Karpas-422 (cell line): ENCODE results near the gene ULK2. TPM values are rescaled to one million over a fixed set of nuclear protein-coding genes. Genes with fewer than 3 reads are reported as not detected.

Experiments used
- DNase-seq: peaks from one replicate; pipeline ENCODE4 v3.0.0-alpha.2; 2015
- H2AFZ ChIP-seq: fragments of 200-600 bp; sonication (generic); 2 replicates; pipeline ENCODE4 v1.6.1; 2014; ENCODE audit warnings: antibody characterized with exemption, low read length, mixed read lengths
- H3K27ac ChIP-seq: fragments of 200-600 bp; sonication (generic); 2 replicates; pipeline ENCODE4 v1.5.1; 2014; ENCODE audit warnings: mild to moderate bottlenecking, low read length, moderate library complexity
- H3K27me3 ChIP-seq: fragments of 200-600 bp; sonication (generic); 2 replicates; pipeline ENCODE4 v1.6.1; 2014; ENCODE audit warnings: low read length, mixed read lengths
- H3K36me3 ChIP-seq: fragments of 200-600 bp; sonication (generic); 2 replicates; pipeline ENCODE4 v1.6.1; 2014; ENCODE audit warnings: low read length, mixed read lengths; ENCODE audit not compliant: insufficient read depth
- H3K4me1 ChIP-seq: fragments of 200-600 bp; sonication (generic); 2 replicates; pipeline ENCODE4 v1.6.1; 2014; ENCODE audit warnings: mild to moderate bottlenecking, low read length, mixed read lengths
- H3K4me2 ChIP-seq: fragments of 200-600 bp; sonication (generic); 2 replicates; pipeline ENCODE4 v1.6.1; 2014; ENCODE audit warnings: low read length, low read depth, mild to moderate bottlenecking; ENCODE audit not compliant: poor library complexity, severe bottlenecking
- H3K4me3 ChIP-seq: fragments of 200-600 bp; sonication (generic); 2 replicates; pipeline ENCODE4 v1.5.1; 2014; ENCODE audit warnings: mild to moderate bottlenecking, antibody characterized with exemption, low read length, mixed read lengths
- H3K79me2 ChIP-seq: fragments of 200-600 bp; sonication (generic); 2 replicates; pipeline ENCODE4 v1.6.1; 2014; ENCODE audit warnings: mild to moderate bottlenecking, low read length, mixed read lengths
- H3K9ac ChIP-seq: fragments of 200-600 bp; sonication (generic); 2 replicates; pipeline ENCODE4 v1.6.0; 2014; ENCODE audit warnings: low read length
- H3K9me2 ChIP-seq: fragments of 200-600 bp; sonication (generic), shearing (Covaris generic); replicated peaks from 2 replicates; pipeline ENCODE4 v1.6.0; 2014; ENCODE audit warnings: mild to moderate bottlenecking, low read length, moderate library complexity; ENCODE audit not compliant: insufficient read depth
- H3K9me3 ChIP-seq: fragments of 300-700, 200-600 bp; sonication (generic); 2 replicates; pipeline ENCODE4 v1.6.1; 2014; ENCODE audit warnings: low read length, mixed read lengths
- H4K20me1 ChIP-seq: fragments of 200-600 bp; sonication (generic); 2 replicates; pipeline ENCODE4 v1.6.1; 2014; ENCODE audit warnings: mild to moderate bottlenecking, antibody characterized with exemption, low read length, low read depth; ENCODE audit not compliant: insufficient read depth
- total RNA-seq: library from RNA; depleted of rRNA; stranded (reverse); fragments of >200 nt; shearing (Covaris generic); gene quantifications from 2 replicates; pipeline ENCODE4 v1.2.3, GENCODE V29; 2014; ENCODE audit warnings: low replicate concordance

ULK2 gene
- total RNA-seq, 1 experiment from 2014 or later, result not detected

DNA sequence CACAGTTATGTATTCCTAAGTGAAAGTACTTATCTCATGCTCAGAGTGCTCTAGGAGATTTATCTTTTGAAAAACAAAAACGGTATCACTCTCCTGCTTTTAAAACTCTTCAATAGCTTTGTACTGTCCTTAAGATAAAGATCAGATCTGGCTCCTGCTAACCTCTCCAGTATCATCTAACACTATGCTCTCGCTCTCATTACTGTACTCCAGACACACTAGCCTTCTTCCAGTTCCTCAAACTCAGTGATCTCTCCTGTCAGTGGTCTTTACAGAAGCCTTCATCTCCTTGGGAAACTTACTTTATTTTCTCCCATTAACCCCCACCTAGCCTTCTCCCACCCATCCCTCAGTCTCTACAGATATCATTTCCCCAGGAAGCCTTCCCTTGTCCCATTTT, 10.1 kb downstream of the ULK2 start:
- no peak overlapping the region for H2AFZ ChIP-seq
- no peaks in the 10 kb centered on the region for H3K79me2 ChIP-seq
- H3K27ac ChIP-seq, result no peak overlapping the region
- no peak for DNase-seq
- no peaks in the 10 kb centered on the region for H3K4me1 ChIP-seq
- H3K36me3 ChIP-seq, result no peaks in the 10 kb centered on the region
- H3K4me2 ChIP-seq, result no peak overlapping the region
- H3K27me3 ChIP-seq, result no peaks in the 10 kb centered on the region
- no peak overlapping the region for H3K9ac ChIP-seq
- no peaks in the 10 kb centered on the region for H3K9me2 ChIP-seq
- H3K9me3 ChIP-seq, result no peaks in the 10 kb centered on the region
- H4K20me1 ChIP-seq, result no peaks in the 10 kb centered on the region
- no peak overlapping the region for H3K4me3 ChIP-seq

DNA sequence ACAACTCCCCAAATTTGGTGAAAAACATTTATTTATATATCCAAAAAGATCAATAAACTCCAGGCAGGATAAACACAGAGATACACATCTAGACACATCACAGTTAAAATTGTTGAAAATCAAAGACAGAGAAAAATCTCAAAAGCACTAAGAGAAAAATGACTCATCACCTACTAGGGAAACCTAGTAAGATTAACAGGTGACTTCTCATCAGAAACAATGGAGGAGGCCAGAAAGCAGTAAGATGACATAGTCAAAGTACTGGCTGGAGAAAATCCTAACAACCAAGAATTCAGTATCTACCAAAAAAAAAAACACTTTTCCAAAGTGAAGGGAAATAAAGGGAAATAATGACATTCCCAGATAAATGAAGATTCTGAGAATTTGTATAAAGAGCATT, 33.8 kb downstream of the ULK2 start:
- H3K4me2 ChIP-seq, result no peak overlapping the region
- H3K9ac ChIP-seq, result no peak overlapping the region
- H3K4me3 ChIP-seq, result no peak overlapping the region
- H4K20me1 ChIP-seq, result no peaks in the 10 kb centered on the region
- no peaks in the 10 kb centered on the region for H3K9me3 ChIP-seq
- H3K9me2 ChIP-seq, result no peaks in the 10 kb centered on the region
- no peaks in the 10 kb centered on the region for H3K4me1 ChIP-seq
- H2AFZ ChIP-seq, result no peak overlapping the region
- no peak overlapping the region for H3K27ac ChIP-seq
- H3K36me3 ChIP-seq, result no peaks in the 10 kb centered on the region
- no peaks in the 10 kb centered on the region for H3K79me2 ChIP-seq
- no peaks in the 10 kb centered on the region for H3K27me3 ChIP-seq
- DNase-seq, result no peak

DNA sequence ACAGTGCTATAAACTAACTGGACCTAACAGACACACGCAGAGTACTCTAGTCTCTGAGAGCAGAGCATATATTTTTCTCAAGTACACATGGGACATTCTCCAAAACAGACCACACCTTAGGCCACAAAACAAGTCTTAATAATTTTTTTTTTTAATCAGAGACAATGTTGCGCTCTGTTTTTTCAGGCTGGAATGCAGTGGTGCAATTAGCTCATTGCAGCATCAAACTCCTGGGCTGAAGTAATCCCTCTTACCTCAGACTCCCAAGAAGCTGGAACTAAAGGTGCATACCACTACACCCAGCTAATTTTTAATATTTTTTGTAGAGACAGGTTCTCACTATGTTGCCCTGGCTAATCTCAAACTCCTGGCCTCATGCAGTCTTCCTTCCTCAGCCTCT, 37.7 kb downstream of the ULK2 start:
- Histone ChIP-seq H3K9ac (no peak overlapping the region), H3K4me2 (no peak overlapping the region), H3K79me2 (no peaks in the 10 kb centered on the region), H3K27me3 (no peaks in the 10 kb centered on the region), H3K36me3 (no peaks in the 10 kb centered on the region), H3K4me3 (no peak overlapping the region), H3K9me2 (no peaks in the 10 kb centered on the region), H3K4me1 (no peaks in the 10 kb centered on the region), H3K27ac (no peak overlapping the region), H2AFZ (no peak overlapping the region), H3K9me3 (no peaks in the 10 kb centered on the region), H4K20me1 (no peaks in the 10 kb centered on the region)
- DNase-seq, result no peak

DNA sequence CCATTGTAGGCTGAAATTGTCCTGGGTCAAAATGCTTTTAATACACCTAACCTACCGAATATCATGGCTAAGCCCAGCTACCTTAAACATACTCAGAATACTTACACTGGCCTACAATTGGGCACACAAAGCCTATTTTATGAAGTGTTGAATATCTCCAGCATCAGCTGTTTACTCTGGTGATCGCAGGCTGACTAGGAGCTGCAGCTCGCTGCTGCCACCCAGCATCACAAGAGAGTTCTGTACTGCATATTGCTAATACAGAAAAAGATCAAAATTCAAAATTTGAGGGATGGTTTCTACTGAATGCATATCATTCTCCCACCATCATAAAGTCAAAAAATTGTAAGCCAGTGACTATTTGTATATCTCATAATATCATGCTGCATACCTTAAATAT, 55.3 kb downstream of the ULK2 start:
- Histone ChIP-seq H3K4me1 (no peaks in the 10 kb centered on the region), H3K27me3 (no peaks in the 10 kb centered on the region), H2AFZ (no peak overlapping the region), H3K9ac (no peak overlapping the region), H3K4me2 (no peak overlapping the region), H4K20me1 (no peaks in the 10 kb centered on the region), H3K9me2 (no peaks in the 10 kb centered on the region), H3K79me2 (no peaks in the 10 kb centered on the region), H3K9me3 (no peaks in the 10 kb centered on the region), H3K4me3 (no peak overlapping the region), H3K27ac (no peak overlapping the region), H3K36me3 (no peaks in the 10 kb centered on the region)
- DNase-seq, result peak; percentile 42

DNA sequence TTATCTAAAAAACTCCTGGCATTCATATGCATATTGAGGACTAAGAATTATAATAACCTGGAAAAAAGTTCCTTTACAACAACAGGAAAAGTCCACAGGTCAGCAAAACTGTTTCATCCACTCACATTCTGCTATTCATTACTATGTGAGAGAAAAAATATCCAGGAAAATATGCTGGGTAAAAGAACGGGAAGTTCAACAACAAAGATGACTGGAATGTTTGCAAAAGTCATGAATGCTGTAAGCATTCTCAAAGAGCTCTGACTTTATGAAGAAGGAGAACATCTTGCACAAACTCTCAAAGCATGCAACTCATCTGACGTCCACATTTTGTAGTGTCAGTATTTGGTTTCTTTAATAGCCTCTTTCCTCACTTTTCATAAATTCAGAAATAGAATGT, 62.7 kb downstream of the ULK2 start:
- DNase-seq, result no peak

DNA sequence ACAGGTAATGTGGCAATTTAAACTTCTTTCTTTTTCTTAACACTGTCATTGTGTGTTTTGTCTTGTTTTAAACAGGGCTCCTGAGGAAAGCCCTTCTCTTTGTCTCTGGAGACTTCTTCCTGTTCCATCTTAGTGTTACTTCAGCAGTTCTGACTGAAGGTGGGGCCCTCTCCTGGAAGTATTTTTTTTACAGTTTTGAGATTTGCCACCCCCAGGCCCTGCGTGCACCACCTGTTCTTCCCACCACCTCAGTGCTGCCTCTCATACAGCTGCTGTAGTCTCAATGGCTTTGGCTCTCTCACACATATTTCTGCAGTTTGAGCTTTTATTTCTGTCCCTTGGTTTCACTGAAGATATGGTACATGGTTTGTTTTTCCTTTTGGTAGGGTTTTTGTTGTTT, 67.2 kb downstream of the ULK2 start:
- no peak overlapping the region for H3K27ac ChIP-seq
- no peak for DNase-seq
- no peaks in the 10 kb centered on the region for H3K9me2 ChIP-seq

More for the DNA sequence above, 62.7 kb downstream of the ULK2 start:
- Histone ChIP-seq H3K4me2 (no peak overlapping the region), H2AFZ (no peak overlapping the region), H3K36me3 (no peaks in the 10 kb centered on the region), H3K27ac (no peak overlapping the region), H3K9me3 (no peaks in the 10 kb centered on the region), H3K79me2 (no peaks in the 10 kb centered on the region), H3K4me1 (no peaks in the 10 kb centered on the region), H3K27me3 (no peaks in the 10 kb centered on the region), H3K9ac (no peak overlapping the region), H3K4me3 (no peak overlapping the region), H4K20me1 (no peaks in the 10 kb centered on the region), H3K9me2 (no peaks in the 10 kb centered on the region)

DNA sequence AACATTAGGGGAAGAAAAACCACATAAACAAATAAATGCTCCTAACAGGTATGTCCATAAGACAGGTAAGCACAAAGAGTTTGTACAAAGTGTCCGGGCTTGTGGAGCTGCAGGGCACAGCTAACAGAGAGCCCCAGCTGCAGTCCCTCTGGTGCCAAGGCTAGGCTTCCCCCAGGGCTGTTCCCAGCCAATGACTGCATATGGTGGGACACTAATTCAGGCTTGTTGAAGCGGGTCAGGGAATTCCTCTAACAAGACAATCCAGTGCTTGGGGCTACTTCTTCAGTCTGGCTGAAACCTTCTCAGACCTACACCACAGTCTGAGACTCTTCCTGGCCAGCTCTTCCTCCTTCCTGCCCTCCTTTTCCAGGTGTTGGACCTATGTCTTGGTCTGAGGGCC, 67.9 kb downstream of the ULK2 start:
- Histone ChIP-seq H3K79me2 (no peaks in the 10 kb centered on the region), H3K9me3 (no peaks in the 10 kb centered on the region), H3K27ac (no peak overlapping the region), H3K9ac (no peak overlapping the region), H3K4me3 (no peak overlapping the region), H3K4me2 (no peak overlapping the region), H3K36me3 (no peaks in the 10 kb centered on the region), H3K4me1 (no peaks in the 10 kb centered on the region), H2AFZ (no peak overlapping the region), H3K9me2 (no peaks in the 10 kb centered on the region), H3K27me3 (0 out of 2 replicates have a peak, but pooled peaks cover 3% of the 10 kb centered on the region), H4K20me1 (no peaks in the 10 kb centered on the region)
- DNase-seq, result no peak

More for the DNA sequence above, 67.2 kb downstream of the ULK2 start:
- Histone ChIP-seq H3K4me3 (no peak overlapping the region), H3K79me2 (no peaks in the 10 kb centered on the region), H3K9ac (no peak overlapping the region), H3K36me3 (no peaks in the 10 kb centered on the region), H3K4me2 (no peak overlapping the region), H3K27me3 (0 out of 2 replicates have a peak, but pooled peaks cover 3% of the 10 kb centered on the region), H3K4me1 (no peaks in the 10 kb centered on the region), H3K9me3 (no peaks in the 10 kb centered on the region), H4K20me1 (no peaks in the 10 kb centered on the region), H2AFZ (no peak overlapping the region)

DNA sequence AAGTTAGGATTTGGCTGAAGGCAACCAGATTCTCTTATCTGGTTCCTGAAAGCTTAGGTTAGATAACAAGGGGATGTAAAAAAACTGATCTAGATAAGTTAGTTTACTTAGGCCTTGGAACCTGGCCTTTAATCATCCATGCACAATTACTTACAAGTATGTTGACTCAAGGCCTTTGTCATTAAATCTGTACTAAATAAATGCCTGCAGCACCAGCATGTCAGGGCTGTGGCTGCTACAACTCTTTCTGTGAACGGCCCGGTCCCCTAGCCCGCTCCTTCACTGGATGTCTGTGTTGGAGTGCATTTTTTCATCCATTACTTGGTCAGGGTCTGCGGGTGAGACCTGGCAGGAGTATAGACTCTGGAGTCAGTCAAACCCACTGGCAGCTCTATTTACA, 71.3 kb downstream of the ULK2 start:
- no peaks in the 10 kb centered on the region for H3K36me3 ChIP-seq
- no peak overlapping the region for H3K4me2 ChIP-seq
- no peak overlapping the region for H3K27ac ChIP-seq
- no peak overlapping the region for H3K9ac ChIP-seq
- no peak overlapping the region for H2AFZ ChIP-seq
- no peak for DNase-seq
- no peaks in the 10 kb centered on the region for H3K79me2 ChIP-seq
- H3K4me1 ChIP-seq, result no peaks in the 10 kb centered on the region
- H3K4me3 ChIP-seq, result no peak overlapping the region
- no peaks in the 10 kb centered on the region for H3K9me3 ChIP-seq
- 0 out of 2 replicates have a peak, but pooled peaks cover 3% of the 10 kb centered on the region for H3K27me3 ChIP-seq
- no peaks in the 10 kb centered on the region for H4K20me1 ChIP-seq
- H3K9me2 ChIP-seq, result no peaks in the 10 kb centered on the region
